ENCODE results near the gene CPT1B.
"Not testable (repeated sequence)": the region's sequence is repeated elsewhere in the genome, so short reads cannot be mapped to it uniquely, and the experiment has no call there.

CPT1B gene

DNA sequence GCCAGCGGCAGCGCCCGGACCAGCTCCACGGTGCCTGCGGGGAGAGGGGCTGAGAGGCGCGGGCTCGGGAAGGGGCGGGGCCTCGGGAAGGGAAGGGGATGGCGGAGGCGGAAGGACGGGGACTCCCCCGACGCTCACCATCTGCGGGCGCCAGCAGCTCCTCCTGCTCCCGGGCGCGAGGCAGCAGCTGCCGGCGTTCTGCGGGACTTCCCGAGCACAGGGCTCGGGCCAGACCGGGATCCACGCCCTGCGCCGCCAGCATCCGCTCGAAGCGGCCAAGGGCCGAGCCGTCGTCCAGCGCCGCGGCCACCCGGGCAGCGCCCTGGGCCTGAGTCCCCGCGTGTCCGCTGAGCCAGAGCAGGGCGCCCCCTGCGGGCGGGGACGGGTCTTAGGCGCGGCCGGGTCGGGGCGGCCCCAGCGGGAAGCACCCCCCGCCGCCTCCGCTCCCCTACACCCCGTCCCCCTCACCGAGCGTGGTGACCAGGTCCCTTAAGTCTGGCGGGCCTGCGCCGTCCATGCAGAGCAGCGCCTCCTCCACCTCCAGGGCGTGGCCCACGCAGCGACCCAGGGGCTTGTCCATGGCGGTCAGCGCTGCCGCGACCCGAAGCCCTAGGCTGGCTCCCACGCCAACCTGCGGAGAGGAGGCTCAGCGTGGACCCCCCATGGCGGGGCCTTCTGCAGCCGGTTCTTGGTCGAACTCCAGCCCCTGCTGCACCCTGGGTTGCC lies 52.0 kb downstream of the CPT1B start:
- peak in 1 of 2 experiments; percentile 66 for DNase-seq

DNA sequence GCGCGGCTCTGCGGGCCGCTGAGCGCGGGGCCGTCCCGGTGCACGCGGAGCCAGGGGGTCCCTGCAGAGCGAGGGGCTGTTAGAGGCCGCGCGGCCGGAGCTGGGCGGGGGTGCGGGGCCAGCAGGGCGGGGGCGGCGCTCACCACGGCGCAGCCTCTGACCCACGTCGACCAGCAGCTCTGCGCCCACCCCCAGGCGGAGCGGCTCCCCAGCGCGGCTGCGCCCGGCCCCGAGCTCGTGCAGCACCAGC lies 52.4 kb downstream of the CPT1B start:
- DNase-seq, result no peak

GRCh38 chr22:50525104-50525857 lies 52.9 kb downstream of the CPT1B start, which contains the start of gene SCO2:
TSS of gene SCO2 (minus strand) at chr22:50525598. CDS start at chr22:50524411, 1,187 bp downstream.
- peak; percentile 72 to 89 for DNase-seq

GRCh38 chr22:50524676-50525103 lies 53.5 kb downstream of the CPT1B start:
- DNase-seq, result no peak

DNA sequence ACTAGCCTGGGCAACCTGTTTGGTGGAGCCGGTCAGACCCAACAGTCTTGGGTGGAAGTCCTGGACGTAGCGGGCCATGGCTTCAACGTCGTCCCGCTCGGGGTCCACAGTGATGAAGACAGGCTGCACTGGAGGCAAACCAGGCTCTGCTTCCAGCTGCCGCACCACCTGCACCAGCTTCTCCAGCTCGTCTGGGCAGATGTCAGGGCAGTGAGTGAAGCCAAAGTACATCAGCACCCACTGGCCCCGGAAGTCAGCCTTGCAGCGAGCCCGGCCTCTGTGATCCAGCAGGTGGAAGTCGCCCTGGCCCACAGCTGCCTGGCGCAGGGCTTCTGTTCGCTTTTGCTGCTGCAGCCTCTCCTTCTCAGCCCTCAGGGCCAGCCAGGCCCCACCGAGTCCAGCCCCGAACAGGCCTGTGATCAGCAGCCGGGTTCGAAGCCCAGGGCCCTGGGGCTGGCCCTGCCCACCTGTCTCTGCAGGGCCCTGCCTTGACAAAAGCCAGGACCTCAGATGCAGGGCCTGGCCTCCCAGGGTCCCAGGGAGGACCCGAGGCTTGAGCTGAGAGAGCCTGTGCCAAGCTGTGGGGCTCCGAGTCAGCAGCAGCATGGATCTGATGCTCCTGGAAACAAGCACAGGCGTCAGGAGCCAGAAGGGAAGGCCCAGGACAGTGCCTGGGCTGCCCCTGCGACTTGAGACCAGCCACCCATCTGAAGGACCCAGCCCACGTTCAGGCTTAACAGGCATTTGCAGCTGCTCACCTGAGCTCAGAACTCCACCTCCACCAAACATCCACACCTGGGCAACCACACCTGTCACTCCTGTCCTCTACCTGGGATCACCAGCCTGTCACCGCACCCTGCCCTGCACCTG lies 54.2 kb downstream of the CPT1B start:
- no peak for DNase-seq

GRCh38 chr22:50523458-50523805 lies 54.8 kb downstream of the CPT1B start:
- no peak for DNase-seq

GRCh38 chr22:50522806-50523438 lies 55.3 kb downstream of the CPT1B start:
- DNase-seq, result no peak

DNA sequence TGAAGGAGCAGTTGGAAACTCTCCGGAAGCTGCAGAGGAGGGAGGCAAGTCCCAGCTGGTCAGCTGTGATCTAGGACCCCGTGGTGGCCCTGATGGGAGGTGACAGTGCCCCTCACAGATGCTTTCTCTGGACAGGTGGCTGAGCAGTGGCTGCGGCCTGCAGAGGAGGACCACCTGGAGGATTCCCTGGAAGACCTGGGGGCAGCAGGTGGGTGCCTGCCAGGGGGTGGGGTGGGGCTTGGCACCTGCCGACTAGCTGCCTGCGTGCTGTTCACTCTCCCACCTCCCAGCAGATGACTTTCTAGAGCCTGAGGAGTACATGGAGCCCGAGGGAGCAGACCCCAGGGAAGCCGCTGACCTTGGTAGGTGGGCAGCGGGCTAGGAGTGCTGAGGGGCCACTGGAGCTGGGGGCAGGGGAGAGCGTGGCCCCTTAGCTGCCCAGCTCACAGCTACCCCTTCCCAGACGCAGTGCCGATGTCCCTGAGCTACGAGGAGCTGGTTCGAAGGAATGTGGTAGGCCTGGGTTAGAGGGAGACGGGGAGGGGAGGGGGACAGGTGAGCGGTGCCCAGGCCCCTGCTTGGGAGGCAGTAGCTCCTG lies 55.9 kb downstream of the CPT1B start:
- no peak for DNase-seq

GRCh38 chr22:50521710-50522109 lies 56.5 kb downstream of the CPT1B start:
- no peak for DNase-seq

DNA sequence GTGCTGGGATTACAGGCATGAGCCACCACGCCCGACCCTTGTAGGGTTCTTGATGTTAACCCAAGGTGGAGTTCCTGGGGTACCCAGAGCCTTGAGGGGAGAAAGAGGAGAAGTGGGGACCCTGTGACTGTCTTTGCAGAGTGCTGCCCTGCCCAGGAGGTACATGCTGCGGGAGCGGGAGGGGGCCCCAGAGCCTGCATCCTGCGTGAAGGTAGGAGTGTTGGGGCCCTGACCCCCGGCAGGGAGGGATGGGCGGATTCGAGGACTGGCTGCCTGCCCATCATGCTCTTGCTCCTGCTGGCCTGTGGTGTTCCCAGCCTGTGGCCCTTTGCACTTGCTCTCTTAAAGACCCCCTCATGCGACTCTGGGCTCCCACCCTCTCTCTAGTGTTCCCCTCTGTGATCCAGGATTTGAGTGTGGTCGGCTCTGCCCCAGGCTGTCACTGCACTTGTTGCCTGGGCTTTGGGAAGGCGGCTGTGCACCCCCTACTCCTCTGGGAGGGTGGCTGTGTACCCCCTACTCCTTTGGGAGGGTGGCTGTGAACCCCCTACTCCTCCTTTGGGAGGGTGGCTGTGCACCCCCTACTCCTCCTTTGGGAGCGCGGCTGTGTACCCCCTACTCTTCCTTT lies 57.3 kb downstream of the CPT1B start:
- DNase-seq, result no peak

DNA sequence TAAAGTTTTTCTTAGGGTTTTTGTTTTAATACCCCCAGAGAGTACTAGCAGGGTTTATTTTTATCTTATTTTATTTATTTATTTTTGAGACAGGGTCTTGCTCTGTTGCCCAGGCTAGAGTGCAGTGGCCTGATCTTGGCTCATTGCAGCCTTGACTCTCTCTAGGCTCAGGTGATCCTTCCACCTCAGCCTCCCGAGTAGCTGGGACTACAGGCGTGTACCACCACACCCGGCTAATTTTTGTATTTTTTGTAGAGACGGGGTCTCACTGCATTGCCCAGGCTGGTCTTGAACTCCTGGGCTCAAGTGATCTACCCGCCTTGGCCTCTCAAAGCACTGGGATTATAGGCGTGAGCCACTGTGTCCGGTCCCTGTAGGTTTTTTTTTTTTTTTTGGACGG lies 58.0 kb downstream of the CPT1B start:
- not testable (repeated sequence) for DNase-seq

- DNase-seq, result no peak
Measured at GRCh38 chr22:50519151-50519550, 59.1 kb downstream of the CPT1B start.
